T47D (cell line): ENCODE measurements around the gene SLC38A10.

Experiments
- DNase-seq, 2 experiments: peaks; one replicate each; pipeline versions ENCODE4 v3.0.0 to v3.0.0-alpha.2; 2011 to 2012; ENCODE audit warnings: low read depth in 1 of 2, low spot score in 1 of 2
- JUND ChIP-seq: IDR thresholded peaks from 2 replicates; pipeline ENCODE4 v1.6.1; 2012; ENCODE audit warnings: low read depth
- in situ Hi-C: cut with HindIII; loops from 2 replicates; pipeline ENCODE4 v1.10.0; 2016; ENCODE audit warnings: low sequenced_read_pairs, low pct_unique_long_range_greater_than_20kb

Gene SLC38A10

GRCh38 chr17:81221842-81222619 lies 73.1 kb downstream of the SLC38A10 start:
- DNase-seq: no peak
- TF ChIP-seq JUND: no peak
- in situ Hi-C loops: no loop called here

GRCh38 chr17:81221371-81221841 lies 73.7 kb downstream of the SLC38A10 start:
- TF ChIP-seq JUND: no peak
- no peak for DNase-seq
- in situ Hi-C loops: no loop called here

DNA sequence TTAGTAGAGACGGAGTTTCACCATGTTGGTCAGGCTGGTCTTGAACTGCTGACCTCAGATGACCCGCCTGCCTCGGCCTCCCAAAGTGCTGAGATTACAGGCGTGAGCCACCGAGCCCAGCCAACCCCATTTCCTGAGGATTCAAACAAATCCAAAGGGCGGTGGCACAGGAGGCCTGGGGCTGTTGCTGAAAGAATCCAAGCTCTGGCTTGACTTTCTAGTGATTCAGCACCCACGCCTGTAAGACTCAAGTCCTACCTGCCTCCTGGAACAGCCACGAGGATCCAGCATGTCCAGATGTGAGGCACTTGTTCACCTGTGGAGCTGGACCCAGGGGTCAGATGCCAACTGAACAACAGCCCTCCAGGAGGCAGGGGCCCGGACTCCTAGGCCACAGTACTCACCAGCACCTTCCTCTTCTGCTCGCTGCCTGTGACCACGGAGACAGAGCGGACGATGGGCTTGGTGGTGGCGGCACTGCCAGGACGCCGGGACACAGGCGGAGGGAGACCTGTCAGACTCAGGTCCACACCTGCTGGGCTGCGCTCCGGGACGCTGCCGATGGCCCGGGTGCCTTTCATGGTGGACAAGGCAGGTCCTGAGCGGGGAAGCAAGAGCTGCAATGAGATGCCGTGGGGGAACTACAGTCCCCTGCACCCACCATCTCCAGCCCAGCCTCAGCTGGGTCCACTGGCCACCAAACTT lies 75.5 kb downstream of the SLC38A10 start:
- no peak for TF ChIP-seq JUND
- in situ Hi-C loops: no loop called here
- DNase-seq: no peak

GRCh38 chr17:81218991-81219390 lies 76.1 kb downstream of the SLC38A10 start:
- no peak for DNase-seq
- in situ Hi-C loops: no loop called here
- TF ChIP-seq JUND: no peak

DNA sequence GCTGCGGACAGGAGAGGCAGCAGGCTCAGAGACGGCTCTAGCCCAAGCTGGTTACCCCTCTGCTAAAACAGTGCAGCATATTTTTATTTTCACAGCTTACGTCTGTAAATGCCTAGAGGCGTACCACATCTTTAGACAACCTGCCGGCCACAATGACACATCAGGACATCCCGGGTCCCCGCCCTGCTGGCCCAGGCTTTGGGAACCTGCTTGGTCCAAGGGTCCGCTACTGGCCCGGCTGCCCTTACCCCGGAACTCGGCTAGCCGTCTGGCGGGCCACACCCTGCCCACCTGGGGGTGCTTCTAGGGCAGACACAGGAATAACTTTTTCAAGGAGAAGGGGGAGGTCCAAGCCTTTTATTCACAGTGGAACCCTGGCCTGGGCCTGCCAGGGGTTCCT lies 76.6 kb downstream of the SLC38A10 start:
- DNase-seq: no peak
- in situ Hi-C loops: no loop called here
- TF ChIP-seq JUND: no peak

GRCh38 chr17:81217491-81217890 lies 77.6 kb downstream of the SLC38A10 start:
- DNase-seq: no peak
- TF ChIP-seq JUND: no peak
- in situ Hi-C loops: no loop called here

- in situ Hi-C loops: no loop called here
- DNase-seq: no peak
- no peak for TF ChIP-seq JUND
These were observed 81.1 kb downstream of the SLC38A10 start for GRCh38 chr17:81213978-81214377.

- in situ Hi-C loops: no loop called here
- DNase-seq: no peak
- TF ChIP-seq JUND: no peak
These were observed 82.7 kb downstream of the SLC38A10 start for GRCh38 chr17:81212365-81212764.

DNA sequence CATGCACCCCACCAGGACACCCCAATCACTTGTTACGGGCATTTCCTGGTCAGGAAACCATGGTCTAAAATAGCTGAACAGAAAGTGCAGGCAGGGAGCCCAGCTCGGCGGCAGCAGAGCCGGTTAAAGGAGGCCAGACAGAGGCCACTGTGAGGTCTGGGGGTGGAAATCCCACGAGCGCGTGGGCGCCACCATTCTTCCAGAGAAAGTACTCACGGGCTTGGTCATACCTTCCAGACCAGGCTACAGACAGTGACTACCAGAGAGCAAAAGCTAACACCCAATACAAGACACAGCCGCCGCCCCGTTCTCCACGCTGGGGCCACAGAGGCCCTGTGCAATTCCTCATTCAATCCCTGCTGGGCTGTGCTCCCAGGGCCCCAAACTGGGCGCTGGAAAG lies 84.2 kb downstream of the SLC38A10 start:
- no peak for TF ChIP-seq JUND
- DNase-seq: no peak
- in situ Hi-C loops: no loop called here

DNA sequence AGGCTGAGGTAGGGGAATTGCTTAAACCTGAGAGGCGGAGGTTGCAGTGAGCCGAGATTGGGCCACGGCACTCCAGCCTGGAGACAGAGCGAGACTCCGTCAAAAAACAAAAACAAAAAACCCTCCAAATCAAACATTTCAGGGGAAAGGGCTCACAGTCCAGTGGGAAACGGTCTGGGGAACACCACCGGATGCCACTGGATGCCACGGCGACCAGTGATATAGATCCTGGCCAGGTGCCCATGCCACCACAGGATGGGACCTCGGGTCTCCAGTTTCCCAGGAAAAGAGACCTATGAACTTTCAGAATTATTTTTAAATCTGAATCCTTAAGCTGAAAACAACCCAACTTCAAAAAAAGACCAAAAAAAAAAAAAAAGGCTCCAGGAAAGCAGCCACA lies 84.6 kb downstream of the SLC38A10 start:
- in situ Hi-C loops: no loop called here
- no peak for DNase-seq
- no peak for TF ChIP-seq JUND

GRCh38 chr17:81209141-81209540 lies 86.0 kb downstream of the SLC38A10 start:
- in situ Hi-C loops: no loop called here
- TF ChIP-seq JUND: no peak
- DNase-seq: no peak

GRCh38 chr17:81208651-81209050 lies 86.5 kb downstream of the SLC38A10 start:
- in situ Hi-C loops: no loop called here
- no peak for DNase-seq
- no peak for TF ChIP-seq JUND

GRCh38 chr17:81207610-81208581 lies 87.2 kb downstream of the SLC38A10 start:
- in situ Hi-C loops: no loop called here
- no peak for TF ChIP-seq JUND
- no peak for DNase-seq
